GM19238 (cell line): ENCODE measurements around the gene TUBB2A.
"Not testable (repeated sequence)": the region's sequence is repeated elsewhere in the genome, so short reads cannot be mapped to it uniquely, and the experiment has no call there.

Experiments
- DNase-seq: peaks from one replicate; pipeline ENCODE4 v3.0.0; 2011; ENCODE audit warnings: low spot score; ENCODE audit not compliant: insufficient read length

Gene TUBB2A

DNA sequence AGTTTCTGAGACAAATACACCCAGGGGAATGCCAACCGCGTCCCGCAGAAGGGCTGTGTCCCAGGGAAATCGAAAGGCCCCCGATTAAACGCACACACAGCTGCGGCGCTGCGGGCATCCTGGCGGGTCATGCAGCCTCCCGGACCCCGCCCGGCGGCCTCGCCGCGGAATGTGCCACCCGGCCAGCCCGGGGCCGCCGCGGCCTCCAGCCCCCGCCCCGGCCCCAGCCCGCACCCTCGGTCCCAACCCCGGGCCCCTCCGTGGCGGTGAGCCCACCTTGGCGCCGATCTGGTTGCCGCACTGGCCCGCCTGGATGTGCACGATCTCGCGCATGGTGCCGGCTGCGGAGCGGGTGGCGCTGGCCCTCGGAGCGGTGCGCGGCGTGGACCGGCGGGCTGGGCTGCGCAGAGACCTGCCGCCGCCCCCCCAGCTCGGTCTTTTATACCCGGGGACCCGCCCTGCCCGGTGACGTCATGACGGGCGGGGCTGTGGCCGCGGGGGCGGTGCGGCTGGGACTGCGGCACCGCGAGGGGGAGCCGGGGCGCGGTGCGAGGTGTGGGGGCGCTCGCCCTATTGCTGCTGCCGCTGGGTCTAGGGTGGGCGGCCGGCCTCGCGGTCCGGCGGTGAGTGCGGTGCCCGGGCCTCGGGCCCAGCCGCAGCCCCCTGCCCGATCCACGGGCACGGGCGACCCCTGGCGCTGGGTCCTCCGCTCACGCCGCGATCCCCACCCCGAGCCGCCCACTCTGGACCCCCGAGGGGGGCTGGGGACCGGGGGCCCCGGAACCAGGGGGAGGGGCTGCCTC lies at the start of gene TUBB2A:
TUBB2A (minus strand) TSS at position 414 of the 803 bp plus-strand sequence; CDS start at position 333, 81 bp downstream.
- DNase-seq: peak; percentile 91

DNA sequence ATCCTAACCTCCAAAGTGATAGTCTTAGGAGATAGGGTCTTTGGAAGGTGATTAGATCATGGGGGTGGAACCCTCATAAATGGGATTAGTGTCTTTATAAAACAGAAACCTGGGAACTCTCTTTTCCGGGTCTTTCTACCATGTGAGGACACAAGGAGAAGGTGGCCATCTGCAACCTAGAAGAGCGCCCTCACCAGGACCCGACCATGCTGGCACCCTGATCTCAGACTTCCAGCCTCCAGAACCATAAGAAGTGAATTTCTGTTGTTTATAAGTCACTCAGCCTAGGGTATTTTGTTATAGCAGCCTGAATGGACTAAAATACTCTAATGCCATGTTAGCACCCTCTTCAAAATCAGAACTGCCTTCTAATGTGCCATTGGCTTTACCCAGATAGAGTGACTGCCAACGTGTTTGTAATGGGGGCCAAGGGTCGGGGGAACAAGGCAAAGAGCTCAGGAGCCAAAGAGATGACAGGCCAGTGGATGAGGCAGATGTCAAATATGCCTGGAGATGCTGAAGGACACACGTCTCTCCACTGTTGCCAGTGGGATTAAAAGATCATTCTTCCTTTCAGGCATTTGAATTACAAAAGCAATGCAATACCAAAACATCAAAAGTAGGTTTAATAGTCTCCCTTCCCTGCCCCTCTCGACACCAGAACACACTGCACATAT lies 49.1 kb upstream of the TUBB2A start:
- no peak for DNase-seq

DNA sequence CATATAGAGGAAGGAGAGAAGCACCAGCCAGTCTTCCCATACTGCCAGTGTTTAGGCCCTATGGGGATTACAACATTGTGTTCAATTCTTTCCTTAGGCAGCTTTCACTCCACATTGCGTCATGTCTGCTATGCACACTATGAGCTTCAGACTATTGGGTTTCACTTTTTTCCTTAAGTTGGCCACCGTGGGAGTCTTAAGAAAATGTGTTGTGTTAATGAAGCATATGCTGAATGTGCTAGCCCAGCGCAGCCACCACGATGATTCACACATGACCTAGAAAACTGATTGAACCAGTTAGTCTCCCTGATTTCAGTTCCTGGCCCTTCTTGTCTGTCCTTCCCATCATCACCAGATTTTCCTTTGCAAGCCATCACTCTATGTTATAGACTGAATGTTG lies 48.6 kb upstream of the TUBB2A start:
- DNase-seq: no peak

DNA sequence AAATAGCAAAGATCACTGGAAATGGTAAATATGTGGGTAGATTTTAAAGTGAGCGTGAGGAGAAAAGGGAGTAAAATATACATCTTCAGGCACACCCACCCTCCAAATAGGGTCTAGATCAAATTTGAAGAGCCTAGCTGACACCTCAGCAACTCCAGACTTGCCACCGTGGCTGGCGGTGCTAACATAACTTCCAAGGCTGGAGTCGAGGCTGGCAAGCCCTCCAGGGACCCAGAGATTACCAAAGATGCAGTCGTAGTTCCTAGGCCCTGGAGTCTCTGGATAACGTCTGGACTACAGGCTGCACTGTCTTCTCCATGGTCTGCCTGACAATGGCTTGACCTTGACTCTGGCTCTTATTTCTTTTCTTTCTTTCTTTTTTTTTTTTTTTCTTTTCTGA lies 47.6 kb upstream of the TUBB2A start:
- no peak for DNase-seq

DNA sequence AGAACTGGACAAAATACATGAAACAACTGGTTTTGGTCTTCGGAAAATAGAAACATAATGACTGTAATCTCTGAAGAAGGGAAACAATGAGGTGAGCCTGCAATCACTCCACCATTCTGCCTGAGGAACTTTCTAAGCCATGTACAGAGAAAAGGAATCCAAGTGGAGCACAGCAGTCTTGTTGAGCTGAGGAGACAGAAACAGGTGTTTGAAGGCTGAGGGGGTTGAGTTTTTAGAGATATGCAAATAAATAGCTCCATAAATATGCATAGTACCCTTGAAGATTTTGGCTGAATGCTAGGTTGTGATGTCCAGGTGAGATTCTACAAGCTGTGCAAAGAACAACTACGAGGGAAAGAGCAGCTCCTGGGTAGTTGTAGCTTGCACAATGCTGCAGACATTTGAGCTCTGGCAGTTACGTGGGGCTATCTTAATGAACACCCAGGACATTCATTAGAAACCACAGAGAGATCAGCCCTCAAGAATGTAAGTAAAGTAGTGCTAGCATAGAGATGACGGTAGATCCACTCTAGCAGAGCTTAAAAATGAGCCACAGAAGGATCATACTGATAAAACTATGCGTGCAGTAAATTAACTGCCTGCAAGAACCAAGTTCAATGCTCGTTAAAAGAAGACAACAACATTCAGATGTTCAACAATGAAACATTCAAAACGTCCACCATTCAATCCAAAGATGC lies 45.8 kb upstream of the TUBB2A start:
- no peak for DNase-seq

DNA sequence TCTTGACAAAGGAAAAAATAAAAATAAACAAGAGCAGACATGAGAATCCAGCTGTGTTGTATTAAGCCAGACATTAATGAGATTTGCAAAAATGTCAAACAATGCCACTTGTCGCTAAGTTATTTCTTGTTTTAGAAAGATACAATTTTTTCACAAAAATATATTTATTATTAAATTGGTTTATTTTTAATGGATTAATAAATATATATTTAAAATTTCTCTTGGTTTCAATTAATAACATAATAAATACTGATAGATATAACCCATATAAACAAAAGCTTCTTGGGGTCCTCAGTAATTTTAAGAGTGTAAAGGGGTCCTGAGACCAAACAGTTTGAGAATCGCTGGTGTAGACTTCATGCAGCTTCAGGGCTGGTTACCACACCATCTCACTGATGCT lies 44.0 kb upstream of the TUBB2A start:
- no peak for DNase-seq

DNA sequence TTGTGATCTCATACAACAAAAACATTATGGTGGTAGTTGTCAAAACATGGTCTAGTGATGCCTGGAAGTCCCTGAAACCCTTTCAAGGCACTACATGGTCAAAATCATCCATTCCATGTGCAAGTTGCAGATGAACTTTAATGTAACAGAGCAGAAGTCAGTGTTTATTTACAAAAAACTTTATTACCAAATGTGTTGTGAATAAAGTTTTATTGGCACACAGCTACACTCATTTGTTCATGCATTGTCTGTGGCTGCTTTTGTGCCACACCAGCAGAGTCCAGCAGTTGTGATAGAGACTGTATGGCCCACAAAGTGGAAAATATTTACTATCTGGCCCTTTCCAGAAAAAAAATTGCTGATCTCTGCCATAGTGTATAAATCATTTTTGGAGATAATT lies 43.3 kb upstream of the TUBB2A start:
- DNase-seq: no peak

DNA sequence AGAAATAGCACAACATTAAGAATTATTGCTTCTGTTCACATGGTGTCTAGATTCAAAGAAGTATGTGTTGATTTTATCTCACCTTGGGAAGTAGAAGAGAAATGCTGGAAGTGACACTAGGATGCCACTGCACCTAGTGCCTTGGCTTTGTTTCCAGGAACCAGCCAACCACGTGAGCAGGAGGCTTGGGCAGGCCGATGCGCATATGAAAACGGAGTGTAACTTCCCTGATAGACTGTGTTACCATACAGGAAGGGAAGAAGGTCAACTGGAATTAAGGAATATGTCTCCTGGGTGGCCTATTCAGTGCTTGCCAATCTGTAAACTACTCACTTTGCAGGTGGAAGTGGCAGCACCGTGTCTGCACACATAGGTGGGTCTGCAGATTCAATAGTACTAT lies 42.0 kb upstream of the TUBB2A start:
- no peak for DNase-seq

DNA sequence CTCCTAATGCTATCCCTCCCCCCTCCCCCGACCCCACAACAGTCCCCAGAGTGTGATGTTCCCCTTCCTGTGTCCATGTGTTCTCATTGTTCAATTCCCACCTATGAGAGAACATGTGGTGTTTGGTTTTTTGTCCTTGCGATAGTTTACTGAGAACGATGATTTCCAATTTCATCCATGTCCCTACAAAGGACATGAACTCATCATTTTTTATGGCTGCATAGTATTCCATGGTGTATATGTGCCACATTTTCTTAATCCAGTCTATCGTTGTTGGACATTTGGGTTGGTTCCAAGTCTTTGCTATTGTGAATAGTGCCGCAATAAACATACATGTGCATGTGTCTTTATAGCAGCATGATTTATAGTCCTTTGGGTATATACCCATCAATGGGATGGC lies 40.4 kb upstream of the TUBB2A start:
- DNase-seq: not testable (repeated sequence)

DNA sequence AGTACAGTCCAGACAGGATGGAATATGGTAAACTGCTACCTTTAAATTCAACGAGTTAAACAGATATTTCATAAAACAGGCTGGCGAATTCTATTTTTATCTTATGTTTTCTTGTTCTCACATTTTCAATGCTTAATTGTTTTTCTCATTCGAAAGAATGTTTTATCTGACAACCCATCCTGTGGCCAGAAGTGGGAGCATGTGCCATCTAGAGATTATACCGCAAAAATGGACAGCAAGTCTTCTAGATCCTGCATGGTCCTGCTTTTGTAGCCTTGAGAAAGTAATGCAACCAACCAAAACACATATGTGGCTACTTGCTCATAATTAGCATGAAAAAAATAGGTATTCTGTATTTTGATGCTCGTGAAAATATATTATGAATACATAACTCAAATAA lies 39.4 kb upstream of the TUBB2A start:
- DNase-seq: no peak

DNA sequence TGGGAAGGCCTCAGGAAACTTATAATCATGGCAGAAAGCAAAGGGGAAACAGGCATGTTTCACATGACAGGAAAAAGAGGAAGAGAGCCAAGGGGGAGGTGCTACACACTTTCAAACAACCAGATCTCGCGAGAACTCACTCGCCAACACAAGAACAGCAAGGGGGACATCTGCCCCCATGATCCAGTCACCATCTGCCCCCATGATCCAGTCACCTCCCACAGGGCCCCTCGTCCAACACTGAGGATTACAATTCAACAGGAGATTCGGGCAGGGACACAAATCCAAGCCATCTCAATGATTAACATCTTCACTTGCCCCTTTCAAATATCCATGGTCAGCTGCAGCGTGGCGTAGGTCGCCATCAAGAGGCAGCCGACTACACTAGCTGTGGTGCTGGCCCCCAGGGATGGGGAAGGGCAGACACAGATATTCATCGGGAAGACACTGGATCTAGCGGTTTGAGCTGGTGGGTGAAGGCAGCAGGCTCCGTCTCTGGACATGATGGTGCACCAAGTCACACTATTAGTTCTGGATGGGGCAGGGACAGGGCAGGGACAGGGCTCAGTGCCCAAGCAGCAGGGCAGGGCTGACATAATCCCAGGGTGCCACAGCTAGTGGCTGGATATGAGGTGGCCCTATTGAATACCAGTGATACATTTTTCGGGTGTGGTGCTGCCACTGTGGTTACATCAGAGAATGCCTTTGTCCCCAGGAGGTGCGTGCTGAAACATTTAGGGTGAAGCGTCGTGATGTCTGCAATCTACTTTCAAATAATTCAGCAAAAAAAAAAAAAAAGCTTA lies 38.6 kb upstream of the TUBB2A start:
- DNase-seq: no peak

DNA sequence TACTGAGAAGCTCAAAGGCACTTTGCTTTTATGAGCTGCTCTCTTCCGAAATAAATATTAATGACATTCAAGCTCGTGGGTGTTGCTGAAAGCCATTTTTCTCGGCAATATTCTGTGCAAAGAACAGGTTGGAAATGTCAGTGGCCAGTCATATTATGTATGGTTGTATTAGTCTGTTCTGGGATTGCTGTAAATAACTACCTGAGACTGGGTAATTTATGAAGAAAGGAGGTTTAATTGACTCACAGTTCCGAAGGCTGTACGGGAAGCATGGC lies 38.0 kb upstream of the TUBB2A start:
- DNase-seq: no peak

DNA sequence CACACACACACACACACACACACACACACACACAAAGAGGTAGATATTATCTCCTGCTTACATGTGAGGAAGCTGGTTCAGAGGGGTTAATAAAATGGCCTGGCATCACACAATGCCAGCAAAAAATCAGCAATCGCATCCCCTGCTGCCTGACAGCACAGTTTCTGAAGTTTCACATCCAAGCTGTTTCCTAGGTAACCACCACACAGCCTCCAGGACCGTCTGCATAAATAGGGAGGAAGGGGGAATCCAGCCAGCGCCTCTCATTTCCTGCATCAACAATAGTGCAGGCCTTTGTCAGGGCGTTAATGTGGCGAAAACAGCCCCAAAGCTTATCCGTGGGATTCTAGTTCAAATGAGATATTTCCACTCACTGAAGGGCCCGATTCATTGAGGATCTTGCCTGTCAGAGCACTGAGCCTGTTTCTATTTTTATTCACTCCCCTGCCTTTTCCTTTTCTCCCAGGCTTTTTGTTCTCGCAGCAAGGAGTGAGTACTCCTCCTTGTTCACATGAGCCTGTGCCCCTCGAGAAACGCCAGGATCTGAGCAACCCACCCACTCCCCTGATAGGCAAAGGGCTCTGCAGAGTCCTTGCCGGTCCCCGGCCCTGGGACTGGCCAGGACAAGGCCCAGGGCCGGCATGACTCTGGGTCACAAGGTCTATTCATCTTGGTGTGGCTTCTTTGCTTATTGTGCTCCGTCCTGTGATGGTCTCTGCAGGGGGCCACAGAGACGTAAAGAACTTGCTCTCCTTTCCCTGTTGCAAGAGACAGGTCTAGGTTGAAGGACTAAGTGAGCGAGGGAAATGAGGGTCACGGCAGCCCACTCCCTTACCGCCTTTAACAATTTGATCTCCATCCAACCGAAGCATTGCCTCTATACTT lies 37.4 kb upstream of the TUBB2A start:
- DNase-seq: no peak

DNA sequence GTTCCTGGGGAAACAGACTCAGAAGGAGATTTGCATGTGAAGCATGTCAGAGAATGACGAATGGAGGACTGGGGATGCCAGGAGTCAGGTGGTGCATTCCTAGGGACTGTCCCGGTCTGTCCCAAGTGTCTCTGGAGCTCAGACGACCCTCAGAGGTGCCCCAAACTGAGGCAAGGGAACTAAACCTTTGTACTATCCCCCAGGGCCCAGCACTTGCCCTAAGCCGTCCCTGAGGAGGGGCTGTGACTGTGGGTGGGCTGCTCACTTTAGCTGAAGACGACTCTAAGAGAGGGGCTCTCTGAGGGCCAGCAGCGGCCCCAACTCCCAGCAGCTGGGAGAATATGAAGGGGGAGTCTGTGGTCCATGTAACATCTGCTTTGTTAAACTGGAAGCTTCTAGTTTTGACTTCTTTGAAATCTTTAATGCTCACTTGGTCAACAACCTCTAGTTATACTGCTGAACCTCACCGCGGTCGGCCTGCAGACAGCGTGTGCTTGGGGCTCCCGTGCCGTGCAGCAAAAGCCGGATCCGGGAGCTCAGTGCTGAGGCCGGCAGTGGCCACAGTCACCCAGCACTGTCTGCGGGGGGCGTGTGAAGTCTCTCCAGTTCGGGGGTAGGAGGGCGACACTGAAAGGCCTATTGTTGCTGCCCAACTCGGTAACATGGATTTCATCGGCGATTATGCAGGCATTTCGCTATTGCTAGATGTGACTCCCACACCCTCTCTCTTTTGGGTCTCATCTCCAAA lies 35.9 kb upstream of the TUBB2A start:
- no peak for DNase-seq

DNA sequence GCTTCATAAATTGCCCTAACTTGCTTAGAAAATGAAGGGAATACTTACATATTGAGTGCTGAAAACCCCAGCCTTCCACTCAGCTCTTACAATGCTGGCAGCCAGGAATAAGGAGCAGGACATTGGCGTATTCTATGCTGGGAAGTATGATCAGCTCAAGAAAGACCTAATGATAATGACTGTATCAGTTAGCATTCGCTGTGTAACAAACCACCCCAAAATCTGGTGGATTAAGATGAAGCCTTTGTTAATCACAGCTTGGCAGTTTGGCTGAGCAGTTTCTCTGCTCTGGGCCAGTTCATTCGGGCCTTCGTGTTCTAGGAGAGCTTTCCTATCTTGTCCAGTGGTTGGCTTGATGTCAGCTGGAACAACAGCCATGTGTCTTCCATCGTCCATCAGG lies 33.4 kb upstream of the TUBB2A start:
- DNase-seq: no peak

DNA sequence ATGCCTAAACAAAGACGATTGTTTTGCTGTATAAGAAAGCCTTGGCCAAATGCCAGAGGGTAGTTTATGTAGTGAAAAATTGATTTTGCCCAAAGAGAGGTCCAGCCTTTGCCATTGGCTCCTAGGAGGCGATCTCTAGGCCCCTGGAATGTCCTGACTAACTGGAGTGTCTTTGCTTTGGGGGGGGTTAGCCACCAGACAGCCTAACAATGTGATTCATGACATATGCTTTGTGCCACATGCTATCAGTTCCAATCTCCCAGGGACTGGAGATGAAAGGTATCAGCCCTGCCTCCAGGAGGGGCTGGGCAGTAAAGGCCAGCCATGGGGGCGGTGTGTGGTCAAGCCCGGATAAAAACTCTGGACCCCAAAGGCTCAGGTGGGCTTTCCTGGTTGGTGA lies 32.7 kb upstream of the TUBB2A start:
- DNase-seq: no peak

DNA sequence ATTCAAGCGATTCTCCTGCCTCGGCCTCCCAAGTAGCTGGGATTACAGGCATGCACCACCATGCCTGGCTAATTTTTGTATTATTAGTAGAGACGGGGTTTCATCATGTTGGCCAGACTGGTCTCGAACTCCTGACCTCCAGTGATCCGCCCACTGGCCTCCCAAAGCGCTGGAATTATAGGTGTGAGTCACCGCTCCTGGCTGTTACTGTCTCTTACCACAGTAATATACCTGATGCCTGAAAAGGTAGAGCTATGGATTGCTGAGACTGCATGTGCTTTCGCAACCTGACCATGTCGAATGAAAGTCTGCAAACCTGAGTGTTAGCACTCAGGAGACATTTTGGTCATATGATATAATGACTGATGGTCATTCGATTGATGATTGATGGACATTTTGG lies 31.8 kb upstream of the TUBB2A start:
- not testable (repeated sequence) for DNase-seq

DNA sequence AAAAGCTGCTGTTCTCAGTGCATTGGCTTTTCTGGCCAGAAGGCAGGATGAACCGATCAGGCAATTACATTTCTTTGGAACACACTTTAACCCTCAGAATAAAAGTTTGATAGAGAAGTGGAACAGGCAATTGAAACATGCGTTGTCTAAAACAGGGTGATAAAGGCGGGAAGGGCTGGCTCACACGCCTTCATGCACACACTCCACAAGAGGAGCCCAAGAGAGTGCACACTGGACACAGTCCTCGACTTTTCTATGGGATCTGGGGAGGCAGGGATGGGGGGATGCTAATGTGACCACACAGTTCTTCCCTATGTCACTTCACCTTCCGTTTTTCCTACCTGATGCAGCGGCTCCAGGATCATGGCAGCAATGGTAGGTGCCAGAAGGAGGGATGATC lies 30.9 kb upstream of the TUBB2A start:
- DNase-seq: no peak

DNA sequence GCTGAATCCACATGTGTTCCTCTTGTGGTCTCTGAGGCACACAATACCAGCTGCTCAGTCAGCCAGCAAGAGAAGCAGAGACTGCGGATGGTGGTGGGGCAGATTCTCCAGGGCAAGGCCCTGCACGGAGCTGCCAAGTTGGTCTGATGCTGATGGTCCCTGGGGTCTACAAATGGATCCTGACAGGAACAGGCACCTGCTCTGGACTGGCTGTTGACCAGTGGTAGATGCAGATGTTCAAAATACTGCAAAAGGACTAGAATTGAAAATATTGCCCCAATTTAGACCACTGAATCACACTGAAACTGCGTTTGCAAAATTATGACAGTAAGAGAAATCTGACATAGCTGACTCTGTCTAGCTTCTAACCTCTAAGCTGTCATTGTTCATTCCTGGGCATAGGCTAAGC lies 29.6 kb upstream of the TUBB2A start:
- no peak for DNase-seq

DNA sequence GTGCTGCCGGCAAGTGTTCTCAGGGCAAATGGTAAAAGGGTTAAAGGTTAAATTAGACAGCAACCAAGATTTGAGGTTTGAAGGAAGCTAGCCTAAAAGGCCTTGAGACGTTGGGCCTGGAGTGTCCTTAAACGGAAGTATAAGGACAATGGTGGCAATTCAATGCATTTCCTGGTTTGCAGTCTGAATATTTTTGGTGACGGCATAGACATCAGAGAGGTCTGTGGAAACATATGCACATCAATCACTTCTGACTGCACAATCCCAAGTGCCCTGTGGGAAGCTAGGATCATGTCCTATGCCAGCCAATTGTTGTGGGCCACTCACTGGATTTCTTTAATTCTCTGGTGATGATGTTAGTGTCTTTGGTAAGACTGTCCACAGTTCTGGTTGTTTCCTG lies 25.7 kb upstream of the TUBB2A start:
- DNase-seq: no peak
